Measurements from ENCODE around the gene KRTAP27-1. TPM values are rescaled to one million over a fixed set of nuclear protein-coding genes. Genes with fewer than 3 reads are reported as not detected.

KRTAP27-1 gene
- not detected in 2 replicates for total RNA-seq

GRCh38 chr21:30337276-30337744 is at the start of gene KRTAP27-1:
KRTAP27-1 (minus strand) TSS chr21:30337694; CDS start chr21:30337668, 26 bp downstream.

GRCh38 chr21:30372139-30372770 is 34.8 kb upstream of the KRTAP27-1 start, which contains the start of gene KRTAP13-2:
KRTAP13-2 (minus strand) TSS chr21:30372271; CDS start chr21:30372213, 58 bp downstream.

DNA sequence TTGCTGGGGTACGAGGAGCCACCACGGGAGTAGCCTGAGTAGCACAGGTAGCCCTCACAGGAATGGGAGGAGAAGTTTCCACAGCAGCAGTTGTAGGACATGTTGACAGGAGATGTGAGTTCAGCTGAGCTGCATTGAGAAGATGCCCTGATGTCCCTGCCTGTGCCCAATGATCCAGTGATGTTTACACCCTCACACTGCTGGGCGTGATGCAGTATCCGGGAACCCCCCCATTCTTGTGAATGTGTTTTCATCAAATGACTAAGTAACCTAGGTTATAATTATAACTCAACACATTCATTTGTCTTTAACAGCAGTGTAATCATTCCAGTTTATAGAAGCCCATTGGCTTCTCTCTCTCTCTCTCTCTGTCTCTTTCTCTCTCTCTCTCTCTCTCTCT is 11.0 kb upstream of the KRTAP27-1 start, which contains the start of gene KRTAP23-1:
Gene KRTAP23-1, minus strand, starts transcription at position 101 of the 400 bp plus-strand sequence. Its CDS starts 0 bp downstream, at position 101.

DNA sequence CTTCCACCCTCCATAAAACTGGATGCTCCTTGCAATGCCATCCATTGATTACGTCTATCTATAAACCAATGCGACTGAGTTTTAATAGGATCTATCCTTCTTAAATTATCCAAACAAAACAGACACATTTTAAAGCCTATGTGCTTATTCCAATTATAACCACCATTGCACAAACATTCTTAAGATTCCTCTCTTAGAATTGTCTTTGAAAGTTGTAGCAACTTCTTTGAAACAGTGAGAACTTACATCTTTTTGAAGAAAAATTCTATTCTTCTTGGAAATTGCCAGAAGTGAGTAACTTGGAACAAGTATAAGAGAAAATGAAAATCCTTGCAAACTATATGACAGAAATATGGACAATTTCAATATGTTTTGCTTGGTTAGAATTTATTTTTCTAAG is 17.3 kb downstream of the KRTAP27-1 start, which contains the start of gene KRTAP26-1:
Gene KRTAP26-1, minus strand, starts transcription at position 101 of the 400 bp plus-strand sequence. CDS start 280 bp downstream, outside the sequence.

GRCh38 chr21:30289215-30289614 is 48.3 kb downstream of the KRTAP27-1 start, which contains the start of gene KRTAP25-1:
KRTAP25-1 (minus strand) TSS chr21:30289514; CDS start chr21:30289490, 24 bp downstream.

Small RNA genes within 50 kb of the gene (small RNA-seq; reads per million reads assigned to genes)
- gene KRTAP23-1: not detected
- gene MIR4327: not detected

Other genes starting within 250 kb of the KRTAP27-1 start
- gene CLDN17, start 170.9 kb downstream of the KRTAP27-1 start, total RNA-seq: not detected in 2 replicates
- not detected in 2 replicates for gene CLDN8, start 121.6 kb downstream of the KRTAP27-1 start, total RNA-seq
- gene KRTAP24-1, start 54.7 kb downstream of the KRTAP27-1 start, total RNA-seq: not detected in 2 replicates
- gene KRTAP25-1, start 48.2 kb downstream of the KRTAP27-1 start, total RNA-seq: not detected in 2 replicates
- gene KRTAP26-1, start 17.4 kb downstream of the KRTAP27-1 start, total RNA-seq: not detected in 2 replicates
- not detected in 2 replicates for gene KRTAP23-1, start 10.9 kb upstream of the KRTAP27-1 start, total RNA-seq
- not detected in 2 replicates for gene KRTAP13-2, start 34.6 kb upstream of the KRTAP27-1 start, total RNA-seq
- not detected in 2 replicates for gene KRTAP13-1, start 58.3 kb upstream of the KRTAP27-1 start, total RNA-seq
- gene KRTAP13-3, start 88.2 kb upstream of the KRTAP27-1 start, total RNA-seq: not detected in 2 replicates
- gene KRTAP13-4, start 92.5 kb upstream of the KRTAP27-1 start, total RNA-seq: not detected in 2 replicates
- not detected in 2 replicates for gene KRTAP15-1, start 102.6 kb upstream of the KRTAP27-1 start, total RNA-seq
- gene KRTAP19-1, start 142.7 kb upstream of the KRTAP27-1 start, total RNA-seq: not detected in 2 replicates
- not detected in 2 replicates for gene KRTAP19-2, start 149.7 kb upstream of the KRTAP27-1 start, total RNA-seq
- not detected in 2 replicates for gene KRTAP19-3, start 154.3 kb upstream of the KRTAP27-1 start, total RNA-seq
- gene KRTAP19-4, start 159.5 kb upstream of the KRTAP27-1 start, total RNA-seq: not detected in 2 replicates
- gene KRTAP19-5, start 164.4 kb upstream of the KRTAP27-1 start, total RNA-seq: not detected in 2 replicates
- not detected in 2 replicates for gene KRTAP19-6, start 204.2 kb upstream of the KRTAP27-1 start, total RNA-seq
- gene KRTAP19-7, start 223.6 kb upstream of the KRTAP27-1 start, total RNA-seq: not detected in 2 replicates

Data from subcutaneous preadipocyte (primary cell).